NCI-H524 treated with DMSO at 0.1 percent for 48 hours (cell line): ENCODE data around the gene PTH2.
A peak's percentile ranks its signal among the peaks of the same experiment; 100 is the strongest.

ENCODE experiments used
- DNase-seq: peaks from one replicate; lab custom pipeline; 2025; lab: John Stamatoyannopoulos, UW

PTH2 gene

DNA sequence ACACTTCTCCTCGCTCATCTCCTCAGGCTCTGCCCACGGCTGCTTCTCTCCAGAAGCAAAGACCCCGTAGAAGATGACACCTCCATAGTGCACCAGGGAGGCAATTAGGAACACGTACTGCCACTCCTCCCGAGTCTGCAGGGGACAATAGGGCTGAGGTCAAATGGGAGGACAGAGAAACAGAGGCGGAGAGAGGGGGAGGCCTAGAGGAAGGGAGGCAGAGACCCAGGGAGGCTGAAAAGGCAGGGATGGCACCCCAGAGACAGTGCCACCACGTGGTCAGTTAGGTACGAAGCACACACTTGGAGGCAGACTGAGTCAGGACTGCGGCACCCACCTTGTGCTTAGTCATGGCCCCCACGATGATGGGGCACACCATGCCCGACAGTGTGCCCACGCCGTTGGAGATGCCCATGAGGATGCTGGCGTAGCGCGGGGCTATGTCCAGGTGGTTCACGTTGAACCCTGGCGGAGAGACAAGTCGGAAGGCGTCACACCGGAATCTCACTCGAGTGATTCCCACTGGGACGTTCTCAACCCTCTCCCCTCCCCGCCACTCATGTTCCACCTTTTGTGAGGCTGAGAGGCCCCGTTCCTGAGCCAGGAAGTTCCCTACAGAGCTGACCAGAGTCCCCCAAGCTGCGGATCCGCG, 7.6 kb upstream of the PTH2 start:
- DNase-seq = no peak

DNA sequence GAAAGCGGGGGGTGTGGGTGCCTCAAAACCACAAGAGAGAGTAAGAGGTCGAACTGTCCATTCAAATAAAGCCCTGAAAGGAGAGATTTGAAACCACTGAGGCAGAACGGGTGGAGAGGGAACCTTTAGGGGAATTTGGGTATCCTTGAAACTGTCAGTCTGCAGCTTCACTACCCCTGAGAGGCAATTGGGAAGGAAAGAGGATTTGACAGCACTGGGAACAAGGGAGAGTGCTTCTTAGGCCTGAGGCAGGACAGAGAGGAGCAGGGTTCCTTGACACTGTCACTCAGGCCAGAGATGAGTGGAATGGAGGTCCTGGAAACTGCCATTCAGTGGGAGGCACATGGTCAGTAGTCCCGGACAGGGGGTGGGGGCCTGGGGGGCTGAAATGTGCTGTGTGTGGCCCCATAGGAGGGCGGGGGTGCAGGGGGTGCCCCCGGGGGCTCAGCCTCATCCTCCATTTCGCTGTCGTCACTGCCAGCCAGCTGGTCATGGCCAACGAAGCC, 7.0 kb upstream of the PTH2 start:
- no peak for DNase-seq

DNA sequence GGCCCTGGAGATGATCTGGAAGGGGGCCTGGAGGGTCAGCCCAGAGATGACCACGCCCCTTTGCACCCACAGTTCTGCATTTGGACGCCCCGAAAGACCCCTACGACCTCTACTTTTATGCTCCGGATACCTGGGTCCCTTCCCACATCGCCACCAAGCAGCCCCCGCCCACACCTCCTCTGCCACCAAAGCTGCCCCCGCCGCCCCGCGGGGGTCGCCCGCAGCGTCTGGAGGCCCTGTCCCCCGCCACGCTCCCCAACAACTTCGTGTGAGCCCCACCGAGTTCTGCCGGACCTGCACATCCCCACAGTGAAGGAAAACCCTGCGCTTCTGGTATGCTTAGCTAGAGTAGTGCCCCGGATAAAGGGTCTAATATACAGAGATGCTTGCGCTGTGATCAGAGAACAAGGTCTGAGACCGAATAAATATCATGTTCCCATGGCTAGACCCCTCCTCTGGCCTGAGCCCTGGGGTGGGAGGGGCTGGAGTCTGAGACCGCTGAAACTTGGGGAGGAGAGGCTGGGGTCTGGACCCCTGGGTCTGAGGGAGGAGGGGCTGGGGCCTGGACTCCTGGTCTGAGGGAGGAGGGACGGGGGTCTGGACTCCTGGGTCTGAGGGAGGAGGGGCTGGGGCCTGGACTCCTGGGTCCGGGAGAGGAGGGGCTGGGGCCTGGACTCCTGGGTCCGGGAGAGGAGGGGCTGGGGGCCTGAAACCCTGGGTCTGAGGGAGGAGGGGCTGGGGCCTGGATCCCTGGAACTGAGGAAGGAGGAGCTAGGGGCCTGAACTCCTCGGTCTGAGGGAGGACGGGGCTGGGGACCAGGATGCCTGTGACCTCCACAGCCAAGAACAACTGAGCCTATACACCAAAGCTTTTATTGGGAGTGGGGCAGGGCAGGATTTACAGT, 5.6 kb upstream of the PTH2 start:
- DNase-seq = no peak

DNA sequence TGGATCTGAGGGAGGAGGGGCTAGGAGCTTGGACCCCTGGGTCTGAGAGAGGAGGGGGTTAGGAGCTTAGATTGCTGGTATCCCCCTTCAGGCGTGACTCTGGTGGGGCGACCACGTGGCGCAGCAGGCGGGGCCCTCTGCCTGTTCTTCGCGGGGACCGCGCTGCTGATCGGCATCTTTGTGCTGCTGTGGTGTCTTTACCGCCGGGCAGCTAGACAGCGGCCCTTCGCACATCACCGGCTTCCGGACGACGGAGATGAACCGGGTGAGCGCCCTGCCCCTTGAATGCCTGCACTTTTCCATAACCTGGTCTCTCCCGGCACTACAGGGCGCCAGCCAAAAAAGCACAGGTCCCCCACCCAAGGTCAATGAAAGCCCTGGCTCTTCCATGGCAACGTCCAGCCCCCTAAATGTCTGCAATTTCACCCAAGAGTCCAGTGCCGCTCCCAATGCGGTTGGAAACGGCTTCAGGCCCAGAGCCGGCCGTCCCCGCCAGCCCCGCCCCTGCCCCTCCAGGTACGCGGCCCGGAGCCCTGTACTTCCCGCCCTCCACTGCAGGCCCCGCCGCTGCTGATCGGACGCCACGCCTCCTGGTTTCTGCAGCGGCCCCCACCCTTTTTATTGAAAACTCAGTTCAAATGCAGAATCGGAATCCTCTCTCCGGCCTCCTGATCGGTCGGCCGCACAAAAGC, 4.8 kb upstream of the PTH2 start:
- no peak for DNase-seq

DNA sequence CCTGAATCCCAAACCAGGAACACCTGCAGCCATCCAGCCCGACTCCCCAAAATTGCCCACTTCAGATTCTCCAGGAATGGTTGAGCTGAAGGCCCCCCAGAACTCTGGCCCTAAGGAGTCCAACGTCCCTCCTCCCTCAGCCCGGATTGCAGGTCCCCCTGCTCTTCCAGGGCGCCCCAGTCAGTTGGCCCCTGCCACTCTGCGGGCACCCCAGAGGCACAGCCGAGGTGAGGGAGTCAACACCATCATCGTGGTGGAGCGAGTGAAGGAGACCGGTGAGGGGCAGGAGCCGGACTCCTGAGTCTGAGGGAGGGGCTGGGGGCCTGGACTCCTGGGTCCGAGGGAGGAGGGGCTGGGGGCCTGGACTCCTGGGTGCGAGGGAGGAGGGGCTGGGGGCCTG, 4.1 kb upstream of the PTH2 start:
- no peak for DNase-seq

DNA sequence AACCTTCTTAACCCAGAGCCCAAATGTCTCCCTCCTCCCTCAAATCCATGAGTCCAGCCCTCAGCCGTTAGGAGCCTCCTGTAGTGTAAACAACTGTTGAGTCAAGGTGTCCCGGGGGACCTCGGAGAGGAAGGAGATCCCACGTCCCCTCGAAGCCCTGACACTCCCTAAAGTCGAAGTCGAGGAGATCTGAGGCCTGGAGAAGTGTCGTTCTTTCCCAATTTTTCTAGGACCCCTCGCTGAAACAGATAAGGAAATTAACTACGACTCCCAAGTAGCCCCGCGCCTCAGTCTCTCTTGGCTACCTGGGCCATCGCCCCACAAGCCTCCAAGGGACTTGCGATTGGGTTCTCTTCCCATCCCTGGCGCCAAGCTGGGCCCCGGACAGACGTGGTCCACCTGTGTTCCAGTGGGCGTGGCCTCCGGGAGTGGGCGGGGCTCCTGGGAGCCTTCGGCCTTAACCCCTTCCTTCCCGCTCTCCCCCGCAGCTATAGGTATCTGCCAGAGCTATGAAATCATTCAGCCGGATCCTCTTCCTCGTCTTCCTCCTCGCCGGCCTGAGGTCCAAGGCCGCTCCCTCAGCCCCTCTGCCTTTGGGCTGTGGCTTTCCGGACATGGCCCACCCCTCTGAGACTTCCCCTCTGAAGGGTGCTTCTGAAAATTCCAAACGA, 2.8 kb upstream of the PTH2 start:
- DNase-seq = no peak

- DNase-seq = no peak
Measured at GRCh38 chr19:49425178-49425577, 1.9 kb upstream of the PTH2 start, which contains the start of gene GFY. Gene GFY, plus strand, starts transcription at chr19:49425388. Its CDS starts 1,043 bp downstream, at chr19:49426431.

GRCh38 chr19:49423985-49424303, 703 bp upstream of the PTH2 start:
- DNase-seq = no peak

- peak; percentile 5 for DNase-seq
Measured at GRCh38 chr19:49422407-49423070, 702 bp downstream of the PTH2 start.

DNA sequence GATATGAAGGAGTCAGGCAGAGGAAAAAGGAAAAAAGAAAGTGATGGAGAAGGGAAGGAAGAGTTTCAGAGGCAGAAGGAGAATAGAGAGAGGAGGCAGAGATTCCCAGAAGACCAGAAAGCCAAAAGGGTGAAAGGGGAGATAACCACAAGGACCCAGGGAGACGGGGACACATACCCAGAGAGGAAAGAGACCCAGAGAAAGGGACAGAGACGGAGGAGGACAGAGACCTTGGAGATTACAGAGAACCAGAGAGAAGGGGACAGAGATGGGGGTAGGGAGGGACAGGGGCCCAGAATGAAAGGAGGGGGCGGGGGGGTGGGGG, 1.4 kb downstream of the PTH2 start:
- DNase-seq = no peak

DNA sequence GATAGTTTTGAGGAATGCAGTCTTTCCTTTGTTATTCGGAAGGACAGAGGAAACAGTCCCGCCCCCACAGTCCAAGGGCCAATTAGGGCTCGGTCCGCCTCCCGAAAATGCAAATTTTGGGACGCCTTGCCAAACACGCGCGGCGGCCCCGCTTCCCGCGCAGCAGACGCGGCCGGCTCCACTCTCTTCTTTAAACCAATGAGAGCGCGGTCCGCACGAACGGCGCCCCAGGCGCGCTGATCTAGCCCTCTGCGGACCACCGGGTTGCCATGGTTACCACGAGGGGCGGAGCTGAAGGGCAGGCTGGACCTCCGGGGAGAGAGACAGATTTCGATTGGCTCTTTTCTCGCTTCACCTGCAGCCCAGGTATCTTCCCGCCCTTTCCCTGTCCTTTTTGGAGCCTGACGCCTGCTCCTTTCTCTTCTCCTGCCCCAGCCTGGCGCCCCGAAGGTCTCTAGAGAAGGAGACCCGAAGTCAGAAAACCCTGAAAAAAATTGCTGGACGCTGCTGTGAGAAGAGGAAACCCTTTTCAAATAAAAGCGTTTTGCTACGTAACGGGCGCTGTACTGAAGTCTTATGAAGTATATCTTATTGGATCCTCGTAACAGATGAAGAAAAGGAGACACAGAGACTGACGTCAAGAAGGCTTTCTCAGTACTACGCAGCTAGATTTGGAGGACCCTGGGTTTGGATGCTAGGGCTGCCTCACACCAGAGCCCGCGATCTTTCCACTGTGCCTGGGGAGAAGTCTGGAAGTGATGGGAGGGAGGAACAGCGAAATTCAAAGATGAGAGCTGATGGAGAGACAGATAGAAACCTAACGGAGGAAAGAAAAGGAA, 2.0 kb downstream of the PTH2 start:
- DNase-seq = peak; percentile 60

- no peak for DNase-seq
Measured at GRCh38 chr19:49420227-49420626, 3.0 kb downstream of the PTH2 start.

GRCh38 chr19:49419173-49419572, 4.1 kb downstream of the PTH2 start:
- DNase-seq = no peak

DNA sequence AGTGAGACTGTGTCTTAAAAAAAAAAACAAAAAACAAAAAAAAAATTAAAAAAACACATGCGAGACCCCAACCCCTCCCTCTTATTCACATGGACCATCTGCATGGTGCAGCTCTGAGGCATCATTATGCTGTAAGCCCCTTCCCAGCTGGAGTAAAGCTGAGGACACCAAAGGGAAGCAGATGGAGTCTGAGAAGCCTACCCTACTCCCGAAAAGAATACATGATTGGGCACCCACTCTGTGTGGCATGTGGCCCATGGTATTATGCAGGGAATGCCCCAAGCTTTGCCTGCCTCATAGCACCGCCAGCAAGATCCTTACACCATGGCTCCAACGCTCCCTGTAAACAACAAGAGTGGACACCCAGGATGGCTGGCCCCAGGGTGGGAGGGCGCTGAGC, 4.7 kb downstream of the PTH2 start:
- DNase-seq = peak; percentile 9

GRCh38 chr19:49417088-49417487, 6.2 kb downstream of the PTH2 start:
- no peak for DNase-seq

GRCh38 chr19:49415810-49416200, 7.4 kb downstream of the PTH2 start:
- no peak for DNase-seq

- no peak for DNase-seq
Measured at GRCh38 chr19:49415102-49415809, 8.0 kb downstream of the PTH2 start.

- DNase-seq = no peak
Measured at GRCh38 chr19:49414256-49414655, 9.0 kb downstream of the PTH2 start.

- no peak for DNase-seq
Measured at GRCh38 chr19:49413348-49413747, 9.9 kb downstream of the PTH2 start.

DNA sequence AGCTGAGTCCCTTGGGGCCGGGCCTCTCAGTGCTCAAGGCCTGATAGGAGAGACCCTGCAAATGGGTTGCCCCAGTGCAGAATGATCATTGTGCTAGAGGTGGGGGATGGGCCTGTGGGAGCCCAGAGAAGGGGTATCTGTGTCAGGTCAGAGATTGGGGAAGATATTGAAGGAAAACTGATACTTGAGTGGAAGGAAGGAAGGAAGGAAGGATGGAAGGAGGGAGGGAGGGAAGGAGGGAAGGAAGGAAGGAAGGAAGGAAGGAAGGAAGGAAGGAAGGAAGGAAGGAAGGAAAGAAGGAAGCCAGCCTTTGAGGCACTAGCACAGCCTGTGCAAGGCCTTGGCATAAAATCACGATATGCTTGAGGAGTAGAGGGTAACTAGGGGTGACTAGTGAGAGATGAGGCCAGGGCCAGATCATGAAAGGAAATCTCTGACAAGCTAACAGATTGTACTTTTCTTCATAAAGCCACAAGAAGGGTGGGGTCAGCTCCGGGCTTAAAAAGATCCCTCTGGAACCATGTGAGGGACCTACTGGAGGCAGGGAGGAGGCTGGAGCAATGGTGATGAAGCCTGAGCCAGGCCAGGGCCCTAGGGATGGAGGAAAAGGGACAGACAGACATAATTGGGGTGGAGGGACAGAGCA, 11.4 kb downstream of the PTH2 start:
- DNase-seq = no peak
